Right ventricle myocardium inferior (tissue), 1 donor: ENCODE results near the gene TMEFF2. TPM values are rescaled to one million over a fixed set of nuclear protein-coding genes. Genes with fewer than 3 reads are reported as not detected.

ENCODE experiments used
- ATAC-seq: fragments of 200-7000 bp; cut with Tn5 transposase; one replicate; pipeline ENCODE4 v1.9.1; 2020; ENCODE audit warnings: mild to moderate bottlenecking, moderate library complexity
- DNase-seq: peaks from one replicate; pipeline ENCODE4 v3.0.0; 2021; ENCODE audit errors: missing footprints
- intact Hi-C: fragments of 100-400 bp; cut with DNase I; formaldehyde crosslinking; loops from one replicate; pipeline ENCODE4 v1.11.0; 2022
- total RNA-seq: library from RNA; stranded (reverse); fragmentation: NEBNext Ultra II Directional; extraction: Animal tissue kit (Norgen Biotek cat#: 25700); gene quantifications from one replicate; pipeline ENCODE4 v1.2.1, GENCODE V29; 2021
- donor health status: DM: no; HTN: yes; CAD: no; lungs with severe emphysema.

Gene TMEFF2
- total RNA-seq, 1 donor from 2014 or later, result 0.11 TPM

DNA sequence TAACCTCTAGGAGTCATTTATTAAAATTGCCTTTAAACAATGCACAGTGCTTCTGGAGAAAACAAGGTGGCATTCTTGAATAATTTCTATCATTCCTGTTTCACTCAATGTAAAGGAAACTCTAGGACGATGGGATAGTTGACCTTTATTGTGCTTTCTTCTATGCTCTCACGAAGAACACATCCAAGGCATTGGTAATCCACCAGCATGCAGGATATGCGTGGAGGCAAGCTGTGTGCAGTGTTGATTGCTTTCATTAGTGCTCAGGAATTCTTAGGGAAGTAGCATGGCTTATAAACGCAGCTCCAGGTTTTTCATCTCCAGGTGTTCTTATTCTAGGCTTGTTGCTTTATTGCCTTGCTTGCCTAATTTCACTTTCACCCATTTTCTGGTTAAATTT is 289.4 kb downstream of the TMEFF2 start:
- DNase-seq, result no peak
- intact Hi-C loops, result loop anchor here (5.0 kb wide), 2 partner anchors 63 to 93 kb away; no protein-coding TSS in a partner anchor
- no peak for ATAC-seq

DNA sequence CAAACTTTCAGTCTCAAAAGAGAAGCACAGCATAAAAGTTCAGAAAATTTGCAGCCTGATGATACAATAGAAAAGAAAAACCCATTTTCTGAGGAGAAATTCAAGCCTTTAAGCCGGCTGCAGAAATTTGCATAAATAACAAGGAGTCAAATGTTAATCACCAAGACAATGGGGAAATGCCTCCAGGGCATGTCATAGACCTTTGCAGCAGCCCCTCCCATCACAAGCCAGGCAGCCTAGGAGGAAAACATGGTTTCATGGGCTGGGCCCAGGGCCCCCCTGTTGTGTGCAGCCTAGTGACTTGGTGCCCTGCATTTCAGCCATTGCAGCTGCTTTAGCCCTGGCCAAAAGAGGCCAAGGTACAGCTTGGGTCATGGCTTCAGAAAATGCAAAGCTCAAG is 293.7 kb downstream of the TMEFF2 start:
- DNase-seq, result no peak
- intact Hi-C loops, result no loop called here
- ATAC-seq, result no peak

DNA sequence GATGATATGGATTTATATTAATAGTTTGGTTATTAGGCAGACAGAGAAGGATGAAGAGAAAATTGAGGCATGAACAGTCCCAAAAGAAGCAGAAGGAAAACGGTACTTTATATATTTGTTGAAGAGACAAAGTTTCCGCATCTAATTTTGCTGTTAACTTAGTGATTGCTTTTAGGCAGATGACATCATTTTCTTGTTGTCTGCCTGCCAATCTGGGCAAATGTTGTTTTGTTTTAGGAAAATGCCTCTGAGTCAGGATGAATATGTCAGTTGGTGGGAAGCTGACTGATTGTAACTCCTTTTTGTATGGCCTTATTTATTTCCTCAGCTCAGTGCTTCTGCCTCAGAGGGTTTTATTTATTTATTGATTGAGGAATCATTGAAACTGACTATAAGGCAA is 295.3 kb downstream of the TMEFF2 start:
- no peak for DNase-seq
- intact Hi-C loops, result no loop called here
- no peak for ATAC-seq
